HEK293 (cell line): ENCODE measurements around the gene AK1.

ENCODE experiments used
- CTCF ChIA-PET: fragments of 350-600 bp; formaldehyde crosslinking; extraction: SDS; loops from one replicate; lab custom pipeline; 2021; ENCODE audit warnings: antibody characterized with exemption; lab: Yijun Ruan, JAX
- POLR2A ChIA-PET: fragments of 300-600 bp; formaldehyde crosslinking; extraction: SDS; loops from one replicate; lab custom pipeline; 2020; ENCODE audit warnings: antibody characterized with exemption, inconsistent platforms; lab: Yijun Ruan, JAX
- H3K27ac ChIP-seq: fragments of 200-500 bp; sonication (Bioruptor generic); 2 replicates; pipeline ENCODE4 v1.5.1; 2014; ENCODE audit warnings: low read depth, low read length, control low read depth, inconsistent platforms; ENCODE audit errors: extremely low read depth
- H3K36me3 ChIP-seq, 2 experiments: fragments of 200-500 bp in 1 of 2; sonication (Bioruptor generic) in 1 of 2; 1 replicate in 1 of 2; 2 replicates in 1 of 2; pipeline ENCODE4 v1.5.1; 2014 to 2017; ENCODE audit warnings: inconsistent platforms in 2 of 2, low read length in 2 of 2; ENCODE audit not compliant: control insufficient read depth in 2 of 2, insufficient read depth in 1 of 2
- H3K4me1 ChIP-seq: fragments of 200-500 bp; sonication (Bioruptor generic); 2 replicates; pipeline ENCODE4 v1.5.1; 2014; ENCODE audit warnings: mild to moderate bottlenecking, low read length, inconsistent platforms; ENCODE audit not compliant: control insufficient read depth, insufficient read depth
- H3K4me3 ChIP-seq: 2 replicates; pipeline ENCODE4 v1.5.1; 2011; ENCODE audit warnings: low read depth, mild to moderate bottlenecking, control low read depth, low read length, moderate library complexity
- H3K9me3 ChIP-seq: fragments of 200-500 bp; sonication (Bioruptor generic); 2 replicates; pipeline ENCODE4 v1.5.1; 2014; ENCODE audit warnings: low read depth, low read length, inconsistent platforms; ENCODE audit not compliant: control insufficient read depth, insufficient read depth
- GLIS1 ChIP-seq: fragments of 450-650 bp; formaldehyde crosslinking; IDR thresholded peaks from 2 replicates; pipeline ENCODE4 v1.5.1; 2016; ENCODE audit warnings: missing biosample characterization, missing genetic modification characterization
- GLIS2 ChIP-seq: fragments of 450-650 bp; formaldehyde crosslinking; IDR thresholded peaks from 2 replicates; pipeline ENCODE4 v1.5.1; 2016; ENCODE audit warnings: missing biosample characterization, missing genetic modification characterization
- KLF1 ChIP-seq: fragments of 450-650 bp; formaldehyde crosslinking; IDR thresholded peaks from 2 replicates; pipeline ENCODE4 v1.5.1; 2016; ENCODE audit warnings: missing biosample characterization, missing genetic modification characterization
- KLF8 ChIP-seq: fragments of 450-650 bp; formaldehyde crosslinking; IDR thresholded peaks from 2 replicates; pipeline ENCODE4 v1.5.1; 2016; ENCODE audit warnings: missing biosample characterization, missing genetic modification characterization
- SCRT2 ChIP-seq: fragments of 450-650 bp; formaldehyde crosslinking; IDR thresholded peaks from 2 replicates; pipeline ENCODE4 v1.5.1; 2016; ENCODE audit warnings: missing biosample characterization, missing genetic modification characterization
- ZIC2 ChIP-seq: fragments of 450-650 bp; formaldehyde crosslinking; IDR thresholded peaks from 2 replicates; pipeline ENCODE4 v1.5.1; 2016; ENCODE audit warnings: missing biosample characterization, missing genetic modification characterization
- ZNF335 ChIP-seq: fragments of 450-650 bp; formaldehyde crosslinking; conservative IDR thresholded peaks from 2 replicates; pipeline ENCODE4 v1.5.1; 2016; ENCODE audit warnings: missing biosample characterization, missing genetic modification characterization
- ZNF624 ChIP-seq: fragments of 450-650 bp; formaldehyde crosslinking; IDR thresholded peaks from 2 replicates; pipeline ENCODE4 v1.5.1; 2017; ENCODE audit warnings: missing biosample characterization, missing genetic modification characterization
- ZNF776 ChIP-seq: fragments of 450-650 bp; formaldehyde crosslinking; IDR thresholded peaks from 2 replicates; pipeline ENCODE4 v1.5.0; 2017; ENCODE audit warnings: missing biosample characterization, missing genetic modification characterization, borderline replicate concordance
- ZSCAN30 ChIP-seq: fragments of 450-650 bp; IDR thresholded peaks from 2 replicates; pipeline ENCODE4 v1.5.1; 2018; ENCODE audit warnings: missing biosample characterization, mild to moderate bottlenecking, missing genetic modification characterization, moderate library complexity
- TF ChIP-seq, protein P1 (sequence below): fragments of 450-650 bp; formaldehyde crosslinking; IDR thresholded peaks from 2 replicates; pipeline ENCODE4 v1.5.1; 2017; ENCODE audit warnings: missing biosample characterization, mild to moderate bottlenecking, missing genetic modification characterization, moderate library complexity
- TF ChIP-seq, protein P2 (sequence below): IDR thresholded peaks from 2 replicates; pipeline ENCODE4 v1.6.1; 2011; ENCODE audit warnings: mild to moderate bottlenecking, low read depth, low read length, borderline replicate concordance

Gene AK1

DNA sequence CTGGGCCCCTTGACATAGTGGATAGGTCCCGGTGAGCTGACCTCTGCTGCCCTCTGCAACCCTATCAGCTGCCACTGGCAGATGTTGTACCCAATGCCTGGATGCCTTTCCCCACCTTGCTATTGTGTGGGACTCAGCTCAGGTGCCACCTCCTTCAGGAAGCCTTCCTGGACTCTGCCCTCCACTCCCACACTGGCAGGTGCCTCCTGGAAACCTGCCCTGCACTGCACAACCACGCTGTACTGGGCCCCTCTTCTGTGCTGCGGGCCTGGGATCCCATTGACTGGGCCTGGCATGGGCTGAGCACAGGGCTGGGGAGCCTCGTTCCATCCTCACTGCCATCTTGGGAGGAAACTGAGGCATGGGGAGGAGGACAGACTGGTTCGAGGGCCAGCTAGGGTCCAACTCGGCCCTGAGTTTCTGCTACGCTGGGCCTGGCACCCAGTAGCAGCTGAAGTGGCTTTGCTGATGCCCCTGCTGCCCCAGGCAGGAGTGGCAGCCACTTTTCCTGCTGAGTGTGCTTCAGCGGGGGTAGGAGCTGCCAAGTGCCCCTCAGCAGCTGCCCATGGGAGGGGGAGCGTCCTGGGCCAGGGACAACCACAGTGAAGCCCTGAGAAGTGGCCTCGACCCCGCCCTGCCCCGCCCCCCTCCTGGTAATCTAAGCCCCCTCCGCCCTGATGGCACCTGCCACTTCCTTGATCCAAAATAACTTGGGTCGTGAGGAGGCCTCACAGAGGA, 1.3 kb downstream of the AK1 start:
- no peak overlapping the region for H3K4me3 ChIP-seq
- ChIA-PET POLR2A (interaction anchor here (1.1 kb wide), 1 partner anchor 14 kb away, joined by 4 read pairs; no protein-coding TSS in a partner anchor), CTCF (interaction anchor here (0.6 to 1.2 kb wide), 7 partner anchors 45 to 935 kb away, joined by 3 to 5 read pairs (median 4); no protein-coding TSS in a partner anchor)
- no peak overlapping the region for H3K27ac ChIP-seq
- peaks cover 0 to 24% of the 10 kb centered on the region in 2 experiments; a peak in 1 of 3 replicates for H3K36me3 ChIP-seq
- peak; percentile 32 for TF ChIP-seq KLF1
- TF ChIP-seq, protein P1, sequence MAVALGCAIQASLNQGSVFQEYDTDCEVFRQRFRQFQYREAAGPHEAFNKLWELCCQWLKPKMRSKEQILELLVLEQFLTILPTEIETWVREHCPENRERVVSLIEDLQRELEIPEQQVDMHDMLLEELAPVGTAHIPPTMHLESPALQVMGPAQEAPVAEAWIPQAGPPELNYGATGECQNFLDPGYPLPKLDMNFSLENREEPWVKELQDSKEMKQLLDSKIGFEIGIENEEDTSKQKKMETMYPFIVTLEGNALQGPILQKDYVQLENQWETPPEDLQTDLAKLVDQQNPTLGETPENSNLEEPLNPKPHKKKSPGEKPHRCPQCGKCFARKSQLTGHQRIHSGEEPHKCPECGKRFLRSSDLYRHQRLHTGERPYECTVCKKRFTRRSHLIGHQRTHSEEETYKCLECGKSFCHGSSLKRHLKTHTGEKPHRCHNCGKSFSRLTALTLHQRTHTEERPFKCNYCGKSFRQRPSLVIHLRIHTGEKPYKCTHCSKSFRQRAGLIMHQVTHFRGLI (tag by site-specific recombination), result no peak
- no peaks in the 10 kb centered on the region for H3K9me3 ChIP-seq
- no peaks in the 10 kb centered on the region; the same call in 1 of the 2 replicates for H3K4me1 ChIP-seq

DNA sequence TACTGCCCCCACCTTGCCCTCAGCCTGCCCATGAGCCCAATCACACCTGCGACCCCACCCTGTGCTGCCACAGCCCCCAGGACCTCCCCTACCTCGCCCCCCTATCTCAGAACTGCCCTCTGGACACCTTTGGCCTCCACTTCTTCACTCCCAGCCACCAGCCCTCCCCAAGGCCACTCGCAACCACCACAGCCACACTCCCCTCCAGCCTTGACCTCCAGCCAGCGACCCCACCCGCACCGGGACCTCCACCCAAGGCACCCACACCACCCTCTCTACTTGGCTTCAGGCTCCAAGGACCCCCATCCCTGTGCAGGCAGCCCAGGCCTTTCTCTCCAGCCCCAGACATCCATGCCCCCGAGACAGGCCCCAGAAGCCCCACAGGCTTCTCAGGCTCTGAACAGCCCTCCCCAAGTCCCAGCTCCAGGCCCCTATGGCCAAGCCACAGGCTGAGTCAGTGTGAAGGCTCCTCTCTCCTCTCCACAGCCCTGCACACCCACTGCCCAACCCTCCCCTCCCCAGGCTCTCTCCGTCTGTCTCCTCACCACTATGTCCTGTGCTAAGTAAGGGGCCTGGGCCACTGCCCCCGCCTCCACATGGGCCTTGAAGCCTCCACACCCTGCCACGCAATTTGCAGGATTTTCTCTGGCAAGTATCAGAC, 2.0 kb downstream of the AK1 start:
- Histone ChIP-seq H3K4me1 (no peaks in the 10 kb centered on the region; the same call in 1 of the 2 replicates), H3K9me3 (no peaks in the 10 kb centered on the region), H3K36me3 (peaks cover 0 to 31% of the 10 kb centered on the region in 2 experiments; a peak in 2 of 3 replicates), H3K4me3 (no peak overlapping the region), H3K27ac (no peak overlapping the region)
- ChIA-PET POLR2A (no interaction called here), CTCF (interaction anchor here (0.6 to 1.3 kb wide), 2 partner anchors 46 to 69 kb away, joined by 3 to 4 read pairs; no protein-coding TSS in a partner anchor)
- TF ChIP-seq ZNF776, result no peak
- TF ChIP-seq KLF8 (tag by site-specific recombination), result no peak
- TF ChIP-seq ZSCAN30, result no peak
- TF ChIP-seq GLIS2, result peak; percentile 75
- peak; percentile 53 for TF ChIP-seq ZNF335
- peak; percentile 35 for TF ChIP-seq GLIS1 (tag by site-specific recombination)
- TF ChIP-seq, protein P2, sequence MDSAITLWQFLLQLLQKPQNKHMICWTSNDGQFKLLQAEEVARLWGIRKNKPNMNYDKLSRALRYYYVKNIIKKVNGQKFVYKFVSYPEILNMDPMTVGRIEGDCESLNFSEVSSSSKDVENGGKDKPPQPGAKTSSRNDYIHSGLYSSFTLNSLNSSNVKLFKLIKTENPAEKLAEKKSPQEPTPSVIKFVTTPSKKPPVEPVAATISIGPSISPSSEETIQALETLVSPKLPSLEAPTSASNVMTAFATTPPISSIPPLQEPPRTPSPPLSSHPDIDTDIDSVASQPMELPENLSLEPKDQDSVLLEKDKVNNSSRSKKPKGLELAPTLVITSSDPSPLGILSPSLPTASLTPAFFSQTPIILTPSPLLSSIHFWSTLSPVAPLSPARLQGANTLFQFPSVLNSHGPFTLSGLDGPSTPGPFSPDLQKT, result no peak
- no peak for TF ChIP-seq ZNF624

DNA sequence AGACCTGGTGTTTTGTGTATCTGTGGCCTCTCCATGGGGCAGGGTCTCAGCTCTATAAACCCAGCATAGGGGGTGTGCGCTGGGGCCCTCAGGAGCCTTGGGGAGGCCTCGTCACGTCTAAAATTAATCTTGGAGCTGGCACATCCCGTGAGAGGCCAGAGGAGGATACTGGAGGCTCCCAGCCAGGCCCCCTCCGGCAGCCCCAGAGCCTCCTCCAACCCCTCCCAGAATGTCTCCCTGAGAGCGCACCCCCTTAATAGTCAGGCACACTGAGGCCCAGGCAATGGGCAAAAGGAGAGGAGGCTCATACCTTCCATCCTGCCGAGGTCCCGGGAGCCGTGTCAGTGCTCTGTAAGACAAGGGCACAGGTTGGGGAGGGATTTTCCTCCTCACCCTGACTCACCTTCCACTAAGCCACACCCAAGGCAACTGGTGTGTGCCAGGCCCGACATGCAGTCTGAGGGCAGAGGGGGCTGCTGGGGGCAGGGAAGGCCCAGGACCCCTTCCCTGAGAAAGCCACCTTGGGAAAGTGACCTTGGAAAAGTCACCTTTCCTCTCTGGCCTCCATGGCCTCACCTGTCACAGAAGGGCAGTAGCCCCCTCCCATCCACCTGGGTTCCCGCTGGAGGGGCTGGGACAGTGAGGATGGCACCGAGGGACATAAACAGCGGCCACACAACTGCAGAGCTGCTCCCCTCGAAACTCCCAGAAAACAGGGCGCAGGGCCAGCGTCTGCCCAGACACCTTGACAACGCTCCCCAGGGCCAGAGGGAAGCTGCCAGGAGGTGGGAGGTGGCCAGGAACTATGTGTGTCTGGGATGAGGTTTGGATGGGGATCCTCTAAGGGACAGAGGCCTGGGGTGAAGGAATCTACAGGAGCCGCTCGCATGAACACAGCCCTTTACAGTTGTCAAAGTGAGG, 2.9 kb downstream of the AK1 start:
- H3K4me3 ChIP-seq, result no peak overlapping the region
- H3K9me3 ChIP-seq, result no peaks in the 10 kb centered on the region
- TF ChIP-seq SCRT2 (0 out of 2 replicates have a peak, but pooled peaks have one; percentile 22), ZIC2 (tag by site-specific recombination) (no peak)
- H3K36me3 ChIP-seq, result peaks cover 0 to 32% of the 10 kb centered on the region in 2 experiments; a peak in 2 of 3 replicates
- no peak overlapping the region for H3K27ac ChIP-seq
- ChIA-PET CTCF (interaction anchor here (0.7 to 1.3 kb wide), 4 partner anchors 36 to 161 kb away, joined by 3 to 4 read pairs (median 4); partner anchors contain the start of gene TOR2A), POLR2A (interaction anchor here (0.6 to 0.9 kb wide), 3 partner anchors 14 to 140 kb away, joined by 3 to 5 read pairs (median 3); partner anchors contain the start of gene TOR2A)
- H3K4me1 ChIP-seq, result no peaks in the 10 kb centered on the region; the same call in 1 of the 2 replicates
